ENCODE results near the gene POLE.

The POLE gene

GRCh38 chr12:132687211-132688164 is at the start of gene POLE, which contains the start of gene PXMP2:
TSS of gene POLE (minus strand) at chr12:132687342. CDS start at chr12:132687315, 27 bp downstream.
TSS of gene PXMP2 (plus strand) at chr12:132687587. CDS start at chr12:132687671, 84 bp downstream.
- TF ChIP-seq CTCF (IDR thresholded peaks at IDR 0.05) = no peak

GRCh38 chr12:132736913-132737312 is 49.8 kb upstream of the POLE start:
- no peak for TF ChIP-seq CTCF (IDR thresholded peaks at IDR 0.05)

- TF ChIP-seq CTCF (IDR thresholded peaks at IDR 0.05) = no peak
These were observed 49.2 kb upstream of the POLE start for GRCh38 chr12:132736378-132736777.

- TF ChIP-seq CTCF (IDR thresholded peaks at IDR 0.05) = no peak
These were observed 48.4 kb upstream of the POLE start for GRCh38 chr12:132735496-132735895.

- TF ChIP-seq CTCF (IDR thresholded peaks at IDR 0.05) = no peak
These were observed 47.1 kb upstream of the POLE start for GRCh38 chr12:132734206-132734605.

- no peak for TF ChIP-seq CTCF (IDR thresholded peaks at IDR 0.05)
These were observed 44.4 kb upstream of the POLE start for GRCh38 chr12:132731574-132731973.

GRCh38 chr12:132730353-132730752 is 43.2 kb upstream of the POLE start:
- TF ChIP-seq CTCF (IDR thresholded peaks at IDR 0.05) = no peak

Data from LNCAP (cell line).